Measurements from ENCODE around the gene SYT17.

DNA sequence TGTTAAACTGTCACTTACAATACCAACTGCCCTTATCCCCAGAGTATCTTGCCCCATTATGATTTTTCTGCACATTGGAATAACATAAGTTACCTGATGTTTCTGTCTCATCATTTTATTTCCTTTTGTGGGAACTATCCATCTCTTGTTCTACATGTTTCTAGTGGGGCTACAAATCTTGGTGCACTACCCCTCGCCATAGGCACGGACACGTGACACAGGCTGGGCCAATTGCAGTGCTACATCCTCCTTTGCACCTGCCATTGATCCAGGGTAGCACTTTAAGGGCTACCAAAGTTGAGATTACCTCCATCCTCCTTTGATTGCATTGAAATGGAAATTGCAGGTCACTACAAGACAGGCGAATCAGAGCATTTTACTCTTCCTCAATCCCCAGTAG is 14.2 kb upstream of the SYT17 start:
- TF ChIP-seq REST (IDR thresholded peaks at IDR 0.05; ENCODE audit: insufficient read depth in 1 of 2, low read depth in 2 of 2, low read length in 2 of 2) (no peak), TAF1 (IDR thresholded peaks at IDR 0.05; ENCODE audit: borderline replicate concordance, insufficient read depth, low read length) (no peak), POLR2AphosphoS5 (IDR thresholded peaks at IDR 0.05; ENCODE audit: low read depth, low read length) (no peak), SIN3A (IDR thresholded peaks at IDR 0.05; ENCODE audit: borderline replicate concordance, insufficient read depth, low read length) (no peak)
